Caco-2 (cell line): ENCODE results near the gene KBTBD12. TPM values are rescaled to one million over a fixed set of nuclear protein-coding genes. Genes with fewer than 3 reads are reported as not detected.

ENCODE experiments used
- Bru-seq: library from RNA; stranded (reverse); fragments of 400-500 nt; gene quantifications from one replicate; lab custom pipeline; 2021; lab: Mats Ljungman, UMichigan
- BruChase-seq, 2 experiments: library from RNA; stranded (reverse); fragments of 400-500 nt; gene quantifications; one replicate each; lab custom pipeline; 2021; lab: Mats Ljungman, UMichigan
- BruUV-seq: library from RNA; stranded (reverse); fragments of 400-500 nt; replicated peaks from 2 replicates; lab custom pipeline; 2021; lab: Mats Ljungman, UMichigan
- CTCF ChIA-PET: fragments of 300-600 bp; sonication (Branson Sonifier 250); formaldehyde crosslinking; loops from one replicate; lab custom pipeline; 2022; ENCODE audit warnings: antibody characterized with exemption; lab: Charles Lee
- POLR2A ChIA-PET: fragments of 300-600 bp; sonication (Branson Sonifier 250); formaldehyde crosslinking; loops from one replicate; lab custom pipeline; 2022; ENCODE audit warnings: antibody characterized with exemption; lab: Charles Lee
- DNase-seq, 2 experiments: peaks; one replicate each; pipeline versions ENCODE4 v3.0.0 to v3.0.0-alpha.2; 2020 to 2022
- H3K27me3 ChIP-seq: replicated peaks from 2 replicates; pipeline ENCODE4 v1.6.0; 2011; ENCODE audit warnings: low read length; ENCODE audit not compliant: control insufficient read depth, insufficient read depth
- H3K36me3 ChIP-seq: 2 replicates; pipeline ENCODE4 v1.5.1; 2011; ENCODE audit warnings: low read length; ENCODE audit not compliant: control insufficient read depth, insufficient read depth
- H3K4me1 ChIP-seq: fragments of 250-450 bp; sonication (Bioruptor Pico); 2 replicates; pipeline ENCODE4 v1.5.1; 2020; ENCODE audit warnings: mild to moderate bottlenecking
- H3K4me3 ChIP-seq: 2 replicates; pipeline ENCODE4 v1.5.1; 2011; ENCODE audit warnings: low read depth, mild to moderate bottlenecking, control low read depth, low read length
- H3K9me3 ChIP-seq: fragments of 250-450 bp; sonication (Bioruptor Pico); 2 replicates; pipeline ENCODE4 v1.5.1; 2020; ENCODE audit warnings: mild to moderate bottlenecking, moderate library complexity
- H3K27ac Mint-ChIP-seq: one replicate; pipeline ENCODE4 v1.8.0; 2022; ENCODE audit warnings: mixed read lengths; ENCODE audit not compliant: unreplicated experiment
- H3K27me3 Mint-ChIP-seq: one replicate; pipeline ENCODE4 v1.8.0; 2022; ENCODE audit warnings: mixed read lengths; ENCODE audit not compliant: insufficient read depth, unreplicated experiment
- H3K36me3 Mint-ChIP-seq: one replicate; pipeline ENCODE4 v1.8.0; 2022; ENCODE audit warnings: mild to moderate bottlenecking, mixed read lengths; ENCODE audit not compliant: insufficient read depth, unreplicated experiment
- H3K4me1 Mint-ChIP-seq: one replicate; pipeline ENCODE4 v1.8.0; 2022; ENCODE audit warnings: low read depth, mixed read lengths; ENCODE audit not compliant: unreplicated experiment
- H3K4me3 Mint-ChIP-seq: one replicate; pipeline ENCODE4 v1.8.0; 2022; ENCODE audit warnings: mild to moderate bottlenecking, moderate library complexity, mixed read lengths; ENCODE audit not compliant: unreplicated experiment
- H3K9me3 Mint-ChIP-seq: one replicate; pipeline ENCODE4 v1.8.0; 2022; ENCODE audit warnings: mixed read lengths; ENCODE audit not compliant: unreplicated experiment
- intact Hi-C: fragments of 100-400 bp; cut with micrococcal nuclease; formaldehyde crosslinking; loops from one replicate; pipeline ENCODE4 v1.10.0; 2022; ENCODE audit not compliant: unreplicated experiment
- long read RNA-seq: library from polyadenylated mRNA; stranded (forward); transcript quantifications from one replicate; pipeline ENCODE4 v2.0.0, GENCODE V29; 2022
- total RNA-seq: library from RNA; stranded (reverse); gene quantifications from 2 replicates; pipeline ENCODE4 v1.2.3, GENCODE V29; 2022
- TF ChIP-seq, protein P1 (sequence below), 2 experiments: fragments of 200-600 bp in 1 of 2; IDR thresholded peaks; 1 replicate in 1 of 2; 2 replicates in 1 of 2; pipeline versions ENCODE4 v1.5.1 to v1.8.0; 2011 to 2022; ENCODE audit warnings: antibody characterized with exemption in 1 of 2, control low read depth in 1 of 2, inconsistent platforms in 1 of 2, low read depth in 1 of 2, low read length in 1 of 2, mild to moderate bottlenecking in 1 of 2, moderate library complexity in 1 of 2; ENCODE audit not compliant: insufficient read depth in 1 of 2, severe bottlenecking in 1 of 2, unreplicated experiment in 1 of 2

KBTBD12 gene, protein sequence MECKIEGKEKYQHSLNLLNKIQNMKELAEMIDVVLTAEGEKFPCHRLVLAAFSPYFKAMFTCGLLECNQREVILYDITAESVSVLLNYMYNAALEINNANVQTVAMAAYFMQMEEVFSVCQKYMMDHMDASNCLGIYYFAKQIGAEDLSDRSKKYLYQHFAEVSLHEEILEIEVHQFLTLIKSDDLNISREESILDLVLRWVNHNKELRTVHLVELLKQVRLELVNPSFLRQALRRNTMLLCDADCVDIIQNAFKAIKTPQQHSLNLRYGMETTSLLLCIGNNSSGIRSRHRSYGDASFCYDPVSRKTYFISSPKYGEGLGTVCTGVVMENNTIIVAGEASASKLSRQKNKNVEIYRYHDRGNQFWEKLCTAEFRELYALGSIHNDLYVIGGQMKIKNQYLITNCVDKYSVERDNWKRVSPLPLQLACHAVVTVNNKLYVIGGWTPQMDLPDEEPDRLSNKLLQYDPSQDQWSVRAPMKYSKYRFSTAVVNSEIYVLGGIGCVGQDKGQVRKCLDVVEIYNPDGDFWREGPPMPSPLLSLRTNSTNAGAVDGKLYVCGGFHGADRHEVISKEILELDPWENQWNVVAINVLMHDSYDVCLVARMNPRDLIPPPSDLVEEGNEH
- total RNA-seq (not detected in 2 replicates), Bru-seq, nascent RNA (not detected), BruChase-seq, experiment 1, labeled RNA remaining after a 2-hour chase (not detected), BruChase-seq, experiment 2, labeled RNA remaining after a 6-hour chase (not detected)
- long read RNA-seq, result 0 reads

DNA sequence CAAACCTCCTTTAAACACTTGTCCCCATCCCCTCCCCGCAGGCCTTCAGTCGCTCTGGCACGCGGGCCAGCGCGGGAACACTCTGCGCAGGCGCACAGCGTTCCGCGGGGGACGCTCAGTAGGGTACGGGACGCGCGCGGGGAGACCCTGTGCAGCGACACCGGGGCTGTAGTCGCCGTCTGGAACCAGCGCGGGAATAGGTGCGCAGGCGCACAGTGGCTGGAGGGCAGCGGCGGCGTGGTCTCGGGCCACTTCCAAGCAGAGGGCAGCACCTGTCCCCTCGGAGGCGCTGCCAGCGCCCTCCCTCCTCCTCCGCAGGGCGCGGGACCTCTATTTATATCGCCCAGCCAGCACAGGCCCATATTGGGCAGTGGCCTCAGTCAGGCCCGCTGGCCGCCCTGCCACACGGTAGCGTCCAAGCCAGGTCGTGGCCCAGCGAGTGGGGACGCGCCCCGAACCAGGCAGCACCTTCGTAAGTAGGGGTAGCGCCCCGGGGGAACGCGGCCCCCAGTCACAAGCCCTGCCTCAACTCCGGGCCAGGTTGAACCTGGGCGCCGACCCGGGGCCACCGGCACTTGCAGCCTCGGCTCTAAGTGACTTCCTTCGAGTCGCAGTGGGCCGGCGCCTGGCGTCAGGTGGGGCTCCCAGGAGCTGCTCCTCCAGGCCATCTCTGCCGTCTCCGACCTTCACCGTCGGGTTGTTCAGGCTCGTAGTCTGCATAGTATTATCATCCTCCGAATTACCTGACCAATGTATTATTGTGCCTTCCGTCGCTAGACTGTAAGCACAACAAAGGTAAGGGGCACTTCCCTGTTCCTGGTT, at the start of gene KBTBD12:
Gene KBTBD12, plus strand, starts transcription at position 118 of the 822 bp plus-strand sequence. CDS start 7,830 bp downstream, outside the sequence.
- CTCF ChIA-PET, result no interaction called here
- intact Hi-C loops, result no loop called here
- TF ChIP-seq, protein P1, sequence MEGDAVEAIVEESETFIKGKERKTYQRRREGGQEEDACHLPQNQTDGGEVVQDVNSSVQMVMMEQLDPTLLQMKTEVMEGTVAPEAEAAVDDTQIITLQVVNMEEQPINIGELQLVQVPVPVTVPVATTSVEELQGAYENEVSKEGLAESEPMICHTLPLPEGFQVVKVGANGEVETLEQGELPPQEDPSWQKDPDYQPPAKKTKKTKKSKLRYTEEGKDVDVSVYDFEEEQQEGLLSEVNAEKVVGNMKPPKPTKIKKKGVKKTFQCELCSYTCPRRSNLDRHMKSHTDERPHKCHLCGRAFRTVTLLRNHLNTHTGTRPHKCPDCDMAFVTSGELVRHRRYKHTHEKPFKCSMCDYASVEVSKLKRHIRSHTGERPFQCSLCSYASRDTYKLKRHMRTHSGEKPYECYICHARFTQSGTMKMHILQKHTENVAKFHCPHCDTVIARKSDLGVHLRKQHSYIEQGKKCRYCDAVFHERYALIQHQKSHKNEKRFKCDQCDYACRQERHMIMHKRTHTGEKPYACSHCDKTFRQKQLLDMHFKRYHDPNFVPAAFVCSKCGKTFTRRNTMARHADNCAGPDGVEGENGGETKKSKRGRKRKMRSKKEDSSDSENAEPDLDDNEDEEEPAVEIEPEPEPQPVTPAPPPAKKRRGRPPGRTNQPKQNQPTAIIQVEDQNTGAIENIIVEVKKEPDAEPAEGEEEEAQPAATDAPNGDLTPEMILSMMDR (IDR thresholded peaks at IDR 0.05; ENCODE audit: insufficient read depth in 1 of 2, low read depth in 1 of 2, low read length in 1 of 2, severe bottlenecking in 1 of 2, unreplicated experiment in 1 of 2), result no peak
- Mint-ChIP-seq H3K9me3 (no peaks in the 10 kb centered on the region), H3K36me3 (no peaks in the 10 kb centered on the region), H3K4me3 (no peak within 1 kb of the TSS), H3K4me1 (no peaks in the 10 kb centered on the region), H3K27ac (no peak within 1 kb of the TSS), H3K27me3 (peaks cover 5% of the 10 kb centered on the region)
- Histone ChIP-seq H3K36me3 (no peaks in the 10 kb centered on the region), H3K4me1 (no peaks in the 10 kb centered on the region), H3K27me3 (no peaks in the 10 kb centered on the region), H3K9me3 (no peaks in the 10 kb centered on the region), H3K4me3 (no peak within 1 kb of the TSS)
- POLR2A ChIA-PET, result no interaction called here
- DNase-seq, result no peak
- BruUV-seq, result no TSS peak

DNA sequence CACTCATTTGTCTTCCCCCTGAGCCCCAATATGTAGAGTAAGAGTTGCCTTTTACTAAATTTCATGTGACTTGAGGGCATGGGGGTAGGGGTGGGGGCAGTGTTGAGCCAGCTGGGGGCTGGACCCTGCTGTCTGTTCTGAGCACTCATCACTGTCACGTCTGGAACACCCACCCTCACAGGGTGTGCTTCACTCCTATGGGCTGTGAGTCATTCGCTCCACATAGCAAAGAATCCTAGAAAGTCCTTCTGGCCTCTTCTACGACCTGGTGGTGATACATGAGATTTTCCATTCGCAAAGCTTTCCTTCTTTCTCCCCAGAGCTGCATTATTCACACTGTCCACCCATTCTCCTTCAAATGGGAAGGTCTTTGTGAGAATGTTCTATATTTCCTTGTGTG, 49.1 kb upstream of the KBTBD12 start:
- no peaks in the 10 kb centered on the region for H3K36me3 Mint-ChIP-seq
- intact Hi-C loops, result no loop called here
- H3K4me3 Mint-ChIP-seq, result no peak overlapping the region
- no TSS peak for BruUV-seq
- Histone ChIP-seq H3K4me3 (no peak overlapping the region), H3K4me1 (no peaks in the 10 kb centered on the region), H3K36me3 (no peaks in the 10 kb centered on the region), H3K27me3 (no peaks in the 10 kb centered on the region; the same call in 1 of the 2 replicates), H3K9me3 (no peaks in the 10 kb centered on the region)
- TF ChIP-seq, protein P1 (IDR thresholded peaks at IDR 0.05; ENCODE audit: insufficient read depth in 1 of 2, low read depth in 1 of 2, low read length in 1 of 2, severe bottlenecking in 1 of 2, unreplicated experiment in 1 of 2), result no peak
- H3K27ac Mint-ChIP-seq, result no peak overlapping the region
- DNase-seq, result no peak
- POLR2A ChIA-PET, result no interaction called here
- peaks cover 7% of the 10 kb centered on the region for H3K4me1 Mint-ChIP-seq
- peaks cover 3% of the 10 kb centered on the region for H3K27me3 Mint-ChIP-seq
- CTCF ChIA-PET, result interaction anchor here (0.6 kb wide), 1 partner anchor 75 kb away, joined by 3 read pairs; no protein-coding TSS in a partner anchor
- H3K9me3 Mint-ChIP-seq, result no peaks in the 10 kb centered on the region

DNA sequence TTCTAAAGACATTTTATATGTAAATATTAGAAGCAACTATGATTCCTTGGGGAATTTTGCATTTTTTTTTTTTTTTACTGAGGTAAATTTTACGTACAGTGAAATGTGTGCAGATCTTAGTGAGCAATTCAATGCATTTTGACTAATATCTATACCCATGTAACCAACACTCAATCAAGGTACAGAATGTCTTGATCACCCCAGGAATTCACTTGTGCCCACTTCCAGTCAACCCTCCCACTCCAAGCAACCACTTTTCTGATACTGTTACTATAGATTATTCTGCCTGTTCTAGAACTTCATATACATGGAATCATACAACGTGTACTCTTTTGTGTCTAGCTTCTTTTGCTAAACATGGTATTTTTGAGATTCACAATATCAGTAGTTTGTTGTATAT, 47.6 kb upstream of the KBTBD12 start:
- Mint-ChIP-seq H3K27ac (no peak overlapping the region), H3K4me1 (peaks cover 7% of the 10 kb centered on the region), H3K36me3 (no peaks in the 10 kb centered on the region), H3K9me3 (no peaks in the 10 kb centered on the region), H3K4me3 (no peak overlapping the region), H3K27me3 (peaks cover 3% of the 10 kb centered on the region)
- no TSS peak for BruUV-seq
- no peaks in the 10 kb centered on the region for H3K36me3 ChIP-seq
- H3K4me1 ChIP-seq, result no peaks in the 10 kb centered on the region
- ChIA-PET POLR2A (no interaction called here), CTCF (no interaction called here)
- intact Hi-C loops, result no loop called here
- no peaks in the 10 kb centered on the region for H3K9me3 ChIP-seq
- TF ChIP-seq, protein P1 (IDR thresholded peaks at IDR 0.05; ENCODE audit: insufficient read depth in 1 of 2, low read depth in 1 of 2, low read length in 1 of 2, severe bottlenecking in 1 of 2, unreplicated experiment in 1 of 2), result no peak
- no peak for DNase-seq
- no peaks in the 10 kb centered on the region; the same call in 1 of the 2 replicates for H3K27me3 ChIP-seq
- no peak overlapping the region for H3K4me3 ChIP-seq
